Activated CD4-positive, alpha-beta memory T cell treated with anti-CD3 and anti-CD28 coated beads for 36 hours (primary cell): ENCODE measurements around the gene ZNF678. TPM values are rescaled to one million over a fixed set of nuclear protein-coding genes. Genes with fewer than 3 reads are reported as not detected.
"Not testable (repeated sequence)": the region's sequence is repeated elsewhere in the genome, so short reads cannot be mapped to it uniquely, and the experiment has no call there.

Experiments used
- CTCF ChIA-PET: fragments of 350-600 bp; sonication (Branson Sonifier 250); formaldehyde crosslinking; loops from one replicate; lab custom pipeline; 2021; ENCODE audit warnings: antibody characterized with exemption, inconsistent platforms; lab: Charles Lee
- POLR2A ChIA-PET: fragments of 350-600 bp; sonication (Branson Sonifier 250); formaldehyde crosslinking; loops from one replicate; lab custom pipeline; 2021; ENCODE audit warnings: antibody characterized with exemption; lab: Charles Lee
- DNase-seq: peaks from one replicate; pipeline ENCODE4 v3.0.0-alpha.2; 2020
- H3K27ac Mint-ChIP-seq: one replicate; pipeline ENCODE4 v1.8.0; 2021; ENCODE audit warnings: mixed read lengths
- H3K27me3 Mint-ChIP-seq: one replicate; pipeline ENCODE4 v1.8.0; 2021; ENCODE audit warnings: mixed read lengths
- H3K36me3 Mint-ChIP-seq: one replicate; pipeline ENCODE4 v1.8.0; 2021; ENCODE audit warnings: mixed read lengths
- H3K4me1 Mint-ChIP-seq: one replicate; pipeline ENCODE4 v1.8.0; 2021; ENCODE audit warnings: low read depth, mixed read lengths
- H3K4me3 Mint-ChIP-seq: one replicate; pipeline ENCODE4 v1.8.0; 2021; ENCODE audit warnings: mild to moderate bottlenecking, mixed read lengths
- H3K9me3 Mint-ChIP-seq: one replicate; pipeline ENCODE4 v1.8.0; 2021; ENCODE audit warnings: mixed read lengths
- intact Hi-C: fragments of 100-400 bp; cut with micrococcal nuclease; formaldehyde crosslinking; loops from one replicate; pipeline ENCODE4 v1.15.1; 2023
- total RNA-seq, 2 experiments: library from RNA; stranded (reverse); gene quantifications; one replicate each; pipeline ENCODE4 v1.2.3, GENCODE V29; 2021

ZNF678 gene
- total RNA-seq, 2 experiments from 2014 or later: 6.5 to 7.4 TPM

DNA sequence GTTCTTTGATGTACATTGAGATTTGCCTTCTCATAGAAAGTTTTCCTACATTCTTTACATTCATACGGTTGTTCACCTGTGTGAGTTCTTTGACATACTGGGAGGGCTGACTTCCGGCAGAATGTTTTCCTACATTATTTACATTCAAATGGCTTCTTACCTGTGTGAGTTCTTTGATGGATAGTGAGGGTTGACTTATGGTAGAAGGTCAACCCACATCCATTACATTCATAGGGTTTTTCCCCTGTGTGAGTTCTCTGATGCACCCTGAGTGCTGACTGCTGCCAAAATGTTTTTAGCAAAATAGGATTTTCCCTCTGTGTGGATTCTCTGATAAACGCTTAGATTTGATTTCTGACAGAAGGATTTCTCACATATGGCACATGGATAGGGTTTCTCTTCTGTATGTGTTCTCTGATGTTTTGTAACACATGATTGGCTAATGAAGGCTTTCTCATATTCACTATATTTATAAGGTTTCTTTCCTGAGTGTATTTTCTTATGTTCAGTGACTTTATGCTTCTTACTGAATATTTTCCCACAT lies 134.0 kb downstream of the ZNF678 start:
- Mint-ChIP-seq H3K27me3 (peaks cover 10% of the 10 kb centered on the region), H3K9me3 (peaks cover 60% of the 10 kb centered on the region), H3K4me1 (no peaks in the 10 kb centered on the region), H3K36me3 (peaks cover 26% of the 10 kb centered on the region), H3K4me3 (no peak overlapping the region), H3K27ac (no peak overlapping the region)
- DNase-seq: no peak
- intact Hi-C loops: no loop called here
- CTCF ChIA-PET: no interaction called here
- POLR2A ChIA-PET: no interaction called here

DNA sequence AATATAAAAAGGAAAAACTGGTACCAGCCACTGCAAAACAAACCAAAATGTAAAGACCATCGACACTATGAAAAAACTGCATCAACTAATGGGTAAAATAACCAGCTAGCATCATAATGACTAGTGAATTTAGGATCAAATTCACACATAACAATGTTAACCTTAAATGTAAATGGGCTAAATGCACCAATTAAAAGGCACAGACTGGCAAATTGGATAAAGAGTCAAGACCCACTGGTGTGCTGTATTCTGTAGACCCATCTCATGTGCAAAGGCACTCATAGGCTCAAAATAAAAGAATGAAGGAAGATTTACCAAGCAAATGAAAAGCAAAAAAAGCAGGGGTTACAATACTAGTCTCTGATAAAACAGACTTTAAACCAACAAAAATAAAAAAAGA lies 138.3 kb downstream of the ZNF678 start:
- CTCF ChIA-PET, H3K4me3 Mint-ChIP-seq, intact Hi-C loops, DNase-seq, H3K4me1 Mint-ChIP-seq, H3K27ac Mint-ChIP-seq, POLR2A ChIA-PET: not testable (repeated sequence)
- H3K27me3 Mint-ChIP-seq: peaks cover 10% of the 10 kb centered on the region
- H3K9me3 Mint-ChIP-seq: peaks cover 58% of the 10 kb centered on the region
- H3K36me3 Mint-ChIP-seq: peaks cover 22% of the 10 kb centered on the region

DNA sequence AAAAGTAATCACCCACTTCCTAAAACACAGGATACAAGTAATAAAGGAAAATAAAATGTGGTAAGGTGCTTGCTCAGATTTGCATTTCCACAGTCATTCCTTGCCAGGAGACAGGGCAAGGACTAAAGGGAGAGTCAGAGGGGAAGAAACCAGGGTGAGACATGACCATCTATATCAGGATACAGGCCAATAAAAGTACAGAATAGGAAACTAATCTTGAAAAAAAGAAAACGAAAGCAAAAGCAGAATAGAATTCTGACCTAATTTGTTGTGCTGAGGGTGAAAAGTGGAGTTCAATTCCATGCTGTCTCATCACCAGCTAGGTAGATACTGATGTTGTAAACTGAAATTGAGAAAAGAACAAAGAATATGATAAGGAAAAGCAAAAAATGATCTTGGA lies 144.5 kb downstream of the ZNF678 start:
- Mint-ChIP-seq H3K27me3 (no peaks in the 10 kb centered on the region), H3K4me3 (no peak overlapping the region), H3K4me1 (peaks cover 11% of the 10 kb centered on the region), H3K36me3 (peaks cover 5% of the 10 kb centered on the region), H3K27ac (no peak overlapping the region), H3K9me3 (peaks cover 32% of the 10 kb centered on the region)
- ChIA-PET POLR2A (no interaction called here), CTCF (no interaction called here)
- intact Hi-C loops: loop anchor here (5.0 kb wide), 1 partner anchor 146 kb away; the partner anchor contains the start of gene ZNF678
- no peak for DNase-seq

DNA sequence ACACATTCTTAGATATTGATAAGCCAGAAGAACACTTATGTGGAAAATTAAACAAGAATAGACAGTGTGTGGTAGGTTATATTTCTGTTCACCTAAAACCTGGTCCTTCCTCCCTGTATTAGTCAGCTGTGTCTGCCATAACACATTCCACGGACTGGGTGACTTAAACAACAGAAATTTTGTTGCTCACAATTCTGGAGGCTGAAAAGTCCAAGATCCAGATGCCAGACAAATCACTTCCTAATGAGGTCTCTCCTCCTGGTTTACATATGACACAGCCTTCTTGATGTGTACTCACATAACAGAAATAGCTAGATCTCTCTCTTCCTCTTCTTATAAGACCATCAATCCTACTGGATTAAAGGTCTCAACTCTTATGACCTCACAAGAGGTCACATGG lies 146.1 kb downstream of the ZNF678 start:
- Mint-ChIP-seq H3K4me3 (no peak overlapping the region), H3K27ac (no peak overlapping the region), H3K9me3 (peaks cover 25% of the 10 kb centered on the region), H3K36me3 (peaks cover 5% of the 10 kb centered on the region), H3K27me3 (no peaks in the 10 kb centered on the region), H3K4me1 (peaks cover 11% of the 10 kb centered on the region)
- ChIA-PET POLR2A (no interaction called here), CTCF (no interaction called here)
- intact Hi-C loops: loop anchor here (5.0 kb wide), 1 partner anchor 147 kb away; the partner anchor contains the start of gene ZNF678
- no peak for DNase-seq

DNA sequence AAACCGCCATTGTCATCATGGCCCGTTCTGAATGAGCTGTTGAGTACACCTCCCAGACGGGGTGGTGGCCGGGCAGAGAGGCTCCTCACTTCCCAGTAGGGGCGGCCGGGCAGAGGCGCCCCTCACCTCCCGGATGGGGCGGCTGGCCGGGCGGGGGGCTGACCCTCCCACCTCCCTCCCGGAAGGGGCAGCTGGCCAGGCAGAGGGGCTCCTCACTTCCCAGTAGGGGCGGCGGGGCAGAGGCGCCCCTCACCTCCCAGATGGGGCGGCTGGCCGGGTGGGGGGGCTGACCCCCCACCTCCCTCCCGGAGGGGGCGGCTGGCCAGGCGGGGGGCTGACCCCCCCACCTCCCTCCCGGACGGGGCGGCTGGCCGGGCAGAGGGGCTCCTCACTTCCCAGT lies 147.1 kb downstream of the ZNF678 start:
- H3K27me3 Mint-ChIP-seq, POLR2A ChIA-PET, H3K27ac Mint-ChIP-seq, CTCF ChIA-PET, DNase-seq, H3K36me3 Mint-ChIP-seq, H3K4me3 Mint-ChIP-seq, intact Hi-C loops: not testable (repeated sequence)
- peaks cover 27% of the 10 kb centered on the region for H3K9me3 Mint-ChIP-seq
- H3K4me1 Mint-ChIP-seq: peaks cover 11% of the 10 kb centered on the region

DNA sequence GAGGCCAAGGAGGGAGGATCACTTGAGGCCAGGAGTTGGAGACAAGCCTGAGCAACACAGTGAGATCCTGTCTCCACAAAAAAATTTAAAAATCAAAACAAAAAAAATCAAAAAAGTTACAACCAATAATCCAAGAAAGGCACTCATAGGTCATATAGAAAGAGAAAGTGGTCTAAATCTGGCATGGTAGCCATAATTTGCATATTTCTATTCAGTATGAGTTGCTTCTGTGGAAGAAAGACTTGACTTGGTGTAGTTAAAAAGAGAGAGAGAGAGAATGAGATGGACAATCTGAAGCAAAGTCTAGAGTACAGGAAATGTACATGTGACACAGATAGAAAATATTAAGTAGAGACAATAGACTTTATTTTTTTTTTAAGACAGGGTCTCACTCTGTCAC lies 149.3 kb downstream of the ZNF678 start:
- CTCF ChIA-PET: no interaction called here
- DNase-seq: no peak
- Mint-ChIP-seq H3K27me3 (no peaks in the 10 kb centered on the region), H3K4me3 (no peak overlapping the region), H3K27ac (no peak overlapping the region), H3K4me1 (peaks cover 8% of the 10 kb centered on the region), H3K9me3 (peaks cover 45% of the 10 kb centered on the region), H3K36me3 (peaks cover 12% of the 10 kb centered on the region)
- intact Hi-C loops: no loop called here
- POLR2A ChIA-PET: no interaction called here

DNA sequence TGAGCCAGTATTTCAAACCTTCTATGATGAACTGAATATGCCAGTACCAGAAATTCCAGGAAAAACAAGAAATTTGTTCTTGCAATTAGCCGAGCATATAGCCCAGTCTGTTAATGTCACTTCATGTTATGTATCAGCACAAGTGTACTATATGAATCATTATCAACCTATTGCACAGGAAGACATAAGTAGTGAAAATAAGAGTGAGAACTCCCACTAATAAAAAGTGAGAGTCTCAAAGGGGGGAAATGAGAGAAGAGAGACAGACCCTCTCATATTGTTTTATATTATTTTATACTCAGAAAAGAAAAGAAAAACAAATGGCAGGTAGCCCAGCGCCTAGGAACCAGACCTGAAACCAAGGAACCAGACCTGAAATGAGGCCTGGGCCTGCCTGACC lies 155.6 kb downstream of the ZNF678 start:
- peaks cover 86% of the 10 kb centered on the region for H3K9me3 Mint-ChIP-seq
- H3K27ac Mint-ChIP-seq: no peak overlapping the region
- peaks cover 28% of the 10 kb centered on the region for H3K36me3 Mint-ChIP-seq
- H3K27me3 Mint-ChIP-seq: no peaks in the 10 kb centered on the region
- no peaks in the 10 kb centered on the region for H3K4me1 Mint-ChIP-seq
- no peak for DNase-seq
- intact Hi-C loops: no loop called here
- no peak overlapping the region for H3K4me3 Mint-ChIP-seq
- CTCF ChIA-PET: no interaction called here
- POLR2A ChIA-PET: no interaction called here

DNA sequence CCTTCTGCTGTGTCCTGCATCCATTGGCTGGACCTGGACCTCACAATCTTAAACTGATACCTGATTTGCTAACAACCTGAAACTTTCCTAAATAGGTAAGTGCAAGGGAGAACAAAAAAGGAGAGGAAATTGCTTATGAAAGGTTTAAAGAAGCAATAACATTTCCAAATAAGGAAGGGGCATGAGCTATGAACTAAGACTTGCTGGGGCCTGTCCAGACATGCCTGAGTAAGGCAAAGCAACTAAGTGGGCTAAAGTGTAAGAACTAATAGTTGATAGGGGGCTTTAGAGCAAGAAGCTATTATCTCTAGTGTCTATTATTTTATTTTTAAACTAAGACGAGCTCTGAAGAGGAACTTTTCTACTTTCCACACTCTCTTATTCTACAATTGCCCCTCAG lies 160.1 kb downstream of the ZNF678 start:
- Mint-ChIP-seq H3K27me3 (peaks cover 4% of the 10 kb centered on the region), H3K27ac (no peak overlapping the region), H3K9me3 (peaks cover 47% of the 10 kb centered on the region), H3K4me3 (no peak overlapping the region), H3K4me1 (peaks cover 4% of the 10 kb centered on the region), H3K36me3 (peaks cover 21% of the 10 kb centered on the region)
- POLR2A ChIA-PET: no interaction called here
- CTCF ChIA-PET: no interaction called here
- intact Hi-C loops: no loop called here
- DNase-seq: no peak

DNA sequence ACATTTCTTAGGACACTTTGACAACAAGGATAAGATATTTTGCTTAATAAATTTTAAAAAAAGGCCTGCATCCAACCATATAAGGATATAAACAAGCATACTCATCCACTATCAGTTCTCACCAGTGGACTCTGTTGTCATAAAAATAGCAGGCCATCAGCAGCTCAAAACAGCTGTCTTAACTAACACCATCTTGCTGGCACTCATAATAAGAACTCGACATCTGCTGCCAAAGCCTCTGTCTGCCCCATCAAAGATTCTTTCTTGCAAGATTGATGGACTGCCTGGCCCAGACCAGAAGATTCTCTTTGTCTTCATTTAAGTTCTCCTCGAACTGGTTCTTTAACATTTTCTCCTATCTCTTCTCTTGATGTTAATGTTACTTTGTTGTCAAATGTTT lies 161.7 kb downstream of the ZNF678 start:
- no peak overlapping the region for H3K27ac Mint-ChIP-seq
- no peak for DNase-seq
- peaks cover 17% of the 10 kb centered on the region for H3K36me3 Mint-ChIP-seq
- ChIA-PET CTCF (interaction anchor here (0.7 kb wide), 1 partner anchor 37 kb away, joined by 4 read pairs; no protein-coding TSS in a partner anchor), POLR2A (no interaction called here)
- peaks cover 4% of the 10 kb centered on the region for H3K27me3 Mint-ChIP-seq
- H3K4me3 Mint-ChIP-seq: no peak overlapping the region
- H3K4me1 Mint-ChIP-seq: peaks cover 15% of the 10 kb centered on the region
- intact Hi-C loops: no loop called here
- H3K9me3 Mint-ChIP-seq: peaks cover 33% of the 10 kb centered on the region

DNA sequence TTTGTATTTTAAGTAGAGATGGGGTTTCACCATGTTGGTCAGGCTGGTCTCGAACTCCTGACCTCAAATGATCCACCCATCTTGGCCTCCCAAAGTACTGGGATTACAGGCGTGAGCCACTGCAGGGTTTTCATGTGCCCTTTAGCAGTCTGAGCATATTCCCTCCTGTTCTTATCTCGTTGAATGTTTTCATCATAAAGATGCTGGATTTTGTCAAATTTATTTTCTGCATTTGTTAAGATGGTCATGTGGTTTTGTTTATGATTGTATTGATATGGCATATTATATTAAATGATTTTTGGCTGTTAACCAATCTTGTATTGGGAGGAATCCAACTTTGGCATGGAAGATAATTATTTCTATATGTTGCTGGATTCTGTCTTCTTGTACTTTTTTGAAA lies 163.0 kb downstream of the ZNF678 start:
- Mint-ChIP-seq H3K36me3 (peaks cover 9% of the 10 kb centered on the region), H3K9me3 (peaks cover 21% of the 10 kb centered on the region), H3K4me1 (peaks cover 19% of the 10 kb centered on the region), H3K4me3 (no peak overlapping the region), H3K27me3 (peaks cover 4% of the 10 kb centered on the region), H3K27ac (no peak overlapping the region)
- intact Hi-C loops: no loop called here
- DNase-seq: no peak
- ChIA-PET CTCF (no interaction called here), POLR2A (no interaction called here)

Other genes starting within 250 kb of the ZNF678 start
- 1 to 10 TPM; 2.1 to 3.1 TPM for gene CDC42BPA, start 245.1 kb upstream of the ZNF678 start, total RNA-seq
- 10 to 100 TPM; 15.2 to 16.1 TPM for gene JMJD4, start 171.7 kb downstream of the ZNF678 start, total RNA-seq
- 10 to 100 TPM; 30.9 to 32.5 TPM for gene SNAP47, start 171.9 kb downstream of the ZNF678 start, total RNA-seq